H1 (cell line): ENCODE results near the gene TSPAN9. TPM values are rescaled to one million over a fixed set of nuclear protein-coding genes. Genes with fewer than 3 reads are reported as not detected.

Experiments
- EZH2 ChIP-seq: fragments of 200-600 bp; sonication (generic); IDR thresholded peaks from 2 replicates; pipeline ENCODE4 v1.7.1; 2012; ENCODE audit warnings: low read depth, mild to moderate bottlenecking, moderate library complexity, low read length, inconsistent platforms; ENCODE audit not compliant: severe bottlenecking
- KDM4A ChIP-seq: IDR thresholded peaks from one replicate; pipeline ENCODE4 v1.7.1; 2012; ENCODE audit warnings: low read depth, mild to moderate bottlenecking, moderate library complexity, low read length, inconsistent platforms; ENCODE audit not compliant: severe bottlenecking
- polyA plus RNA-seq, 7 experiments: library from polyadenylated mRNA; depleted of rRNA in 3 of 7; stranded (reverse) in 5 of 7; unstranded in 2 of 7; fragments of >200 nt in 5 of 7; fragments of 200-250 nt in 2 of 7; gene quantifications; 1 replicate in 5 of 7; 2 replicates in 1 of 7; 4 replicates in 1 of 7; pipeline versions ENCODE4 v1.2.1 to v1.2.3, GENCODE V29; 2011 to 2013; ENCODE audit warnings: missing spikeins in 2 of 7, mixed read lengths in 2 of 7
- total RNA-seq: library from RNA; stranded (reverse); fragmentation: NEBNext Ultra II Directional; extraction: Animal tissue kit (Norgen Biotek cat#: 25700); gene quantifications from 2 replicates; pipeline ENCODE4 v1.2.1, GENCODE V29; 2021

Gene TSPAN9
- total and polyA plus RNA-seq, 2 of the 8 experiments (the other 6 are each of a cell fraction or from before 2014, with no cell fraction given), result 11.5 to 29.1 TPM

GRCh38 chr12:3263282-3263681 is 186.1 kb downstream of the TSPAN9 start (continued):
- TF ChIP-seq KDM4A (no peak), EZH2 (no peak)
